ENCODE results near the gene DUSP1.
"Not testable (repeated sequence)": the region's sequence is repeated elsewhere in the genome, so short reads cannot be mapped to it uniquely, and the experiment has no call there.

The DUSP1 gene

GRCh38 chr5:172796306-172796705 is 25.3 kb upstream of the DUSP1 start:
- no peak for DNase-seq

GRCh38 chr5:172795318-172795977 is 24.5 kb upstream of the DUSP1 start:
- no peak for DNase-seq

- no peak for DNase-seq
Measured at GRCh38 chr5:172793577-172794488, 22.8 kb upstream of the DUSP1 start.

- no peak for DNase-seq
Measured at GRCh38 chr5:172792701-172793570, 21.9 kb upstream of the DUSP1 start.

- no peak for DNase-seq
Measured at GRCh38 chr5:172791726-172792445, 20.9 kb upstream of the DUSP1 start.

GRCh38 chr5:172791286-172791685 is 20.3 kb upstream of the DUSP1 start:
- DNase-seq = no peak

GRCh38 chr5:172790496-172790889 is 19.5 kb upstream of the DUSP1 start:
- DNase-seq = no peak

GRCh38 chr5:172789687-172790495 is 18.9 kb upstream of the DUSP1 start:
- DNase-seq = no peak

- DNase-seq = no peak
Measured at GRCh38 chr5:172788771-172789686, 18.0 kb upstream of the DUSP1 start.

GRCh38 chr5:172787538-172787937 is 16.5 kb upstream of the DUSP1 start:
- not testable (repeated sequence) for DNase-seq

- no peak for DNase-seq
Measured at GRCh38 chr5:172786736-172787462, 15.9 kb upstream of the DUSP1 start.

GRCh38 chr5:172785429-172786088 is 14.6 kb upstream of the DUSP1 start:
- DNase-seq = no peak

GRCh38 chr5:172784162-172784561 is 13.2 kb upstream of the DUSP1 start:
- DNase-seq = not testable (repeated sequence)

- DNase-seq = not testable (repeated sequence)
Measured at GRCh38 chr5:172783319-172783718, 12.3 kb upstream of the DUSP1 start.

- DNase-seq = no peak
Measured at GRCh38 chr5:172782169-172783039, 11.4 kb upstream of the DUSP1 start.

GRCh38 chr5:172779691-172780341 is 8.8 kb upstream of the DUSP1 start:
- DNase-seq = no peak

Measured in activated CD4-positive, alpha-beta T cell treated with anti-CD3 and anti-CD28 coated beads for 1 hour (primary cell).